ENCODE data around the gene GSG1.

The GSG1 gene

GRCh38 chr12:13119826-13120225, 16.4 kb upstream of the GSG1 start:
- Histone ChIP-seq H3K27ac (replicated peaks) (no peak overlapping the region), H3K4me3 (replicated peaks; ENCODE audit: insufficient read depth, low read length) (no peak overlapping the region), H3K27me3 (ENCODE audit: insufficient read depth, poor library complexity, severe bottlenecking) (no peaks in the 10 kb centered on the region)
- DNase-seq (ENCODE audit: low read depth in 1 of 2, low spot score in 1 of 2): no peak
- TF ChIP-seq POLR2AphosphoS5 (IDR thresholded peaks at IDR 0.05; ENCODE audit: low read depth): no peak
- TF ChIP-seq GABPA (IDR thresholded peaks at IDR 0.05; ENCODE audit: low read depth): no peak
- no peak for TF ChIP-seq CTCF (IDR thresholded peaks at IDR 0.05; ENCODE audit: insufficient read depth, low read length)
- no peak for TF ChIP-seq REST (IDR thresholded peaks at IDR 0.05; ENCODE audit: insufficient replicate concordance, low read depth)
- no peak for TF ChIP-seq SPI1 (IDR thresholded peaks at IDR 0.05; ENCODE audit: borderline replicate concordance, low read depth)

GRCh38 chr12:13117029-13117428, 13.6 kb upstream of the GSG1 start:
- no peak for TF ChIP-seq CTCF (IDR thresholded peaks at IDR 0.05; ENCODE audit: insufficient read depth, low read length)
- TF ChIP-seq POLR2AphosphoS5 (IDR thresholded peaks at IDR 0.05; ENCODE audit: low read depth): no peak
- no peak for TF ChIP-seq SPI1 (IDR thresholded peaks at IDR 0.05; ENCODE audit: borderline replicate concordance, low read depth)
- TF ChIP-seq REST (IDR thresholded peaks at IDR 0.05; ENCODE audit: insufficient replicate concordance, low read depth): no peak
- TF ChIP-seq GABPA (IDR thresholded peaks at IDR 0.05; ENCODE audit: low read depth): no peak
- DNase-seq (ENCODE audit: low read depth in 1 of 2, low spot score in 1 of 2): no peak
- Histone ChIP-seq H3K4me3 (replicated peaks; ENCODE audit: insufficient read depth, low read length) (no peak overlapping the region), H3K27me3 (ENCODE audit: insufficient read depth, poor library complexity, severe bottlenecking) (no peaks in the 10 kb centered on the region), H3K27ac (replicated peaks) (no peak overlapping the region)

GRCh38 chr12:13116259-13116658, 12.8 kb upstream of the GSG1 start:
- TF ChIP-seq SPI1 (IDR thresholded peaks at IDR 0.05; ENCODE audit: borderline replicate concordance, low read depth) (no peak), GABPA (IDR thresholded peaks at IDR 0.05; ENCODE audit: low read depth) (no peak), REST (IDR thresholded peaks at IDR 0.05; ENCODE audit: insufficient replicate concordance, low read depth) (no peak), POLR2AphosphoS5 (IDR thresholded peaks at IDR 0.05; ENCODE audit: low read depth) (no peak), CTCF (IDR thresholded peaks at IDR 0.05; ENCODE audit: insufficient read depth, low read length) (no peak)
- no peak overlapping the region for H3K4me3 ChIP-seq (replicated peaks; ENCODE audit: insufficient read depth, low read length)
- H3K27me3 ChIP-seq (ENCODE audit: insufficient read depth, poor library complexity, severe bottlenecking): no peaks in the 10 kb centered on the region
- H3K27ac ChIP-seq (replicated peaks): no peak overlapping the region
- no peak for DNase-seq (ENCODE audit: low read depth in 1 of 2, low spot score in 1 of 2)
